ENCODE data around the gene PITX1.
A peak's percentile ranks its signal among the peaks of the same experiment; 100 is the strongest.
"Not testable (repeated sequence)": the region's sequence is repeated elsewhere in the genome, so short reads cannot be mapped to it uniquely, and the experiment has no call there.

The PITX1 gene

DNA sequence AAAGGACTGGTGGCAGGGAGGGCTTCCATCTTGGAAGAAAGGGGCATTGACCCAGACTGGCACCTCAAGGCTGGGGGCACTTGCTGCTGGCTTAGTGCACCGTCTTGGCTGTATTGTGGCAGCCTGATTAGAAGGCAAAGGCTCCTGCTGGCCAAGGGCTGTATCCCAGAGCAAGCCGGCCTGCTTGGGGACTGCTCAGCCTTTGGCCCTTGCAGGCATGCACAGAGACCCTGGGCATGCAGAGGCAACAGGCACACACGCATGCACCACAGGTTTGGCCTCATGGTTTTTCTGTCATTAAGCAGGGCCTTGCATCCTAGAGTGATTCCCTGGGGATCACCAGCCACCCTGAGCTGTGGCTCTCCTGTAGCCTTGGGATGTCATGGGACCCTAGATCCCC lies 29.0 kb downstream of the PITX1 start:
- ChIA-PET CTCF (no interaction called here), POLR2A (no interaction called here)
- Histone ChIP-seq H3K36me3 (ENCODE audit: control insufficient read depth in 4 of 4, insufficient read depth in 4 of 4, low read length in 3 of 4) (no peaks in the 10 kb centered on the region), H3K27me3 (replicated peaks in 2 of 5; ENCODE audit: control insufficient read depth in 4 of 5, insufficient read depth in 5 of 5, low read length in 4 of 5) (peaks cover 0 to 2% (median 0%) of the 10 kb centered on the region in 5 experiments), H3K27ac (ENCODE audit: insufficient read depth in 1 of 2, low read depth in 1 of 2, low read length in 2 of 2, poor library complexity in 1 of 2, severe bottlenecking in 2 of 2) (no peak overlapping the region), H3K4me3 (ENCODE audit: control insufficient read depth in 1 of 7, extremely low read depth in 1 of 7, insufficient read depth in 4 of 7, low read depth in 2 of 7, low read length in 6 of 7) (no peak overlapping the region), H3K9me3 (ENCODE audit: control extremely low read depth in 1 of 5, control insufficient read depth in 4 of 5, insufficient read depth in 2 of 5, low read depth in 1 of 5, low read length in 4 of 5) (no peaks in the 10 kb centered on the region), H3K4me1 (ENCODE audit: control extremely low read depth in 1 of 4, control insufficient read depth in 4 of 4, insufficient read depth in 4 of 4, low read length in 3 of 4) (no peaks in the 10 kb centered on the region)
- no peak for DNase-seq
- WGBS (ENCODE audit: insufficient coverage) = 100% methylated on average over 3 of the region's 3 CpGs

DNA sequence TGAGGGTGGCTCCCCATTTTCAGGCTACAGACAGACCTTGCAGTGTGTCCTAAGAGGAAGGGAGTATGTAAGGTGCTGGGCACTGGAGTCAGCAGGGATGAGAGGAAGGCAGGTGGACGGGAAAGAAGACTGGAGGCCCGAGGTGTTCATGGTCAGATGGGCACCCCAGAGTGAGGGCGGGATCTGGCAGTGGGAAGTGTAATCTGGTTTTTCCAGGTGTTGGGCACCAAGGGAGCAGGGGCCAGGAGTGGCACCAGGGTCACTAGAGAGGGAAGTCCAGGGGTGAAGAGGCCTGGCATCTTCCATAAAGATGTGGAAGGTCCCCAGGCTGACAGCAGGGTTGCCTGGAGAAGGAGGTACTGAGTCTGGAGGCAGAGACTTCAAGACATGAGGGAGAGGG lies 29.7 kb downstream of the PITX1 start:
- no peak overlapping the region for H3K27ac ChIP-seq (ENCODE audit: insufficient read depth in 1 of 2, low read depth in 1 of 2, low read length in 2 of 2, poor library complexity in 1 of 2, severe bottlenecking in 2 of 2)
- peaks cover 0 to 2% (median 0%) of the 10 kb centered on the region in 5 experiments for H3K27me3 ChIP-seq (replicated peaks in 2 of 5; ENCODE audit: control insufficient read depth in 4 of 5, insufficient read depth in 5 of 5, low read length in 4 of 5)
- WGBS (ENCODE audit: insufficient coverage) = 100% methylated on average over 3 of the region's 3 CpGs
- ChIA-PET CTCF (no interaction called here), POLR2A (no interaction called here)
- H3K4me3 ChIP-seq (ENCODE audit: control insufficient read depth in 1 of 7, extremely low read depth in 1 of 7, insufficient read depth in 4 of 7, low read depth in 2 of 7, low read length in 6 of 7) = no peak overlapping the region
- no peaks in the 10 kb centered on the region for H3K9me3 ChIP-seq (ENCODE audit: control extremely low read depth in 1 of 5, control insufficient read depth in 4 of 5, insufficient read depth in 2 of 5, low read depth in 1 of 5, low read length in 4 of 5)
- H3K36me3 ChIP-seq (ENCODE audit: control insufficient read depth in 4 of 4, insufficient read depth in 4 of 4, low read length in 3 of 4) = no peaks in the 10 kb centered on the region
- H3K4me1 ChIP-seq (ENCODE audit: control extremely low read depth in 1 of 4, control insufficient read depth in 4 of 4, insufficient read depth in 4 of 4, low read length in 3 of 4) = no peaks in the 10 kb centered on the region
- DNase-seq = no peak

DNA sequence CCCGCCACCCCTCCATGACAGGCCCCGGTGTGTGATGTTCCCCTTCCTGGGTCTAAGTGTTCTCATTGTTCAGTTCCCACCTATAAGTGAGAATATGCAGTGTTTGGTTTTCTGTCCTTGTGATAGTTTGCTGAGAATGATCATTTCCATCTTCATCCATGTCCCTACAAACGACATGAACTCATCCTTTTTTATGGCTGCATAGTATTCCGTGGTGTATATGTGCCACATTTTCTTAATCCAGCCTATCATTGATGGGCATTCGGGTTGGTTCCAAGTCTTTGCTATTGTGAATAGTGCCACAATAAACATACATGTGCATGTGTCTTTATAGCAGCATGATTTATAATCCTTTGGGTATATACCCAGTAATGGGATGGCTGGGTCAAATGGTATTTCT lies 36.0 kb downstream of the PITX1 start:
- H3K9me3 ChIP-seq (ENCODE audit: control extremely low read depth in 1 of 5, control insufficient read depth in 4 of 5, insufficient read depth in 2 of 5, low read depth in 1 of 5, low read length in 4 of 5); H3K36me3 ChIP-seq (ENCODE audit: control insufficient read depth in 4 of 4, insufficient read depth in 4 of 4, low read length in 3 of 4); DNase-seq; H3K27me3 ChIP-seq (replicated peaks in 2 of 5; ENCODE audit: control insufficient read depth in 4 of 5, insufficient read depth in 5 of 5, low read length in 4 of 5); H3K4me1 ChIP-seq (ENCODE audit: control extremely low read depth in 1 of 4, control insufficient read depth in 4 of 4, insufficient read depth in 4 of 4, low read length in 3 of 4); H3K4me3 ChIP-seq (ENCODE audit: control insufficient read depth in 1 of 7, extremely low read depth in 1 of 7, insufficient read depth in 4 of 7, low read depth in 2 of 7, low read length in 6 of 7); H3K27ac ChIP-seq (ENCODE audit: insufficient read depth in 1 of 2, low read depth in 1 of 2, low read length in 2 of 2, poor library complexity in 1 of 2, severe bottlenecking in 2 of 2); POLR2A ChIA-PET: not testable (repeated sequence)
- CTCF ChIA-PET = interaction anchor here (1.0 kb wide), 1 partner anchor 26 kb away, joined by 3 read pairs; no protein-coding TSS in a partner anchor
- WGBS (ENCODE audit: insufficient coverage) = no CpG with 5 or more reads among the region's 5 CpGs

DNA sequence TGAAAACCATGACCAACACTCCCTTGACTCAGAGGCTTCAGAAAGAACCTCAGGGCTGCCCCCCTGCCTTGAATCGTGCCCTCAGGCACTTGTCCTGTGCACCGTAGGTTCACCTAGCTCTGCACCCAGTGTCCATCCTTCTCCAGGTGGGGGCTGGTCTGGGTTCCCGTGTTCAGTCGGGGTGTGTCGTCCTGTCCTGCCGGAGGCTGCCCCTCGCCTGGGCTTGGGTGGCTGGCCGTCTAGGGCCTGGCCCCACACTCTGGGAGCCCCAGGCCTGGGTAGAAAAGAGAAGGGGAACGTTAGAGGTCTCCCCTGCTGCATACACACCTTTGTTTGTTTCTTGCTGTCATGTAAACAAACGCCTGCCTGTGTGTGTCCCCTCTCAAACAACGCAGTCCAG lies 37.0 kb downstream of the PITX1 start:
- H3K27ac ChIP-seq (ENCODE audit: insufficient read depth in 1 of 2, low read depth in 1 of 2, low read length in 2 of 2, poor library complexity in 1 of 2, severe bottlenecking in 2 of 2) = no peak overlapping the region
- H3K9me3 ChIP-seq (ENCODE audit: control extremely low read depth in 1 of 5, control insufficient read depth in 4 of 5, insufficient read depth in 2 of 5, low read depth in 1 of 5, low read length in 4 of 5) = peaks cover 0 to 2% (median 0%) of the 10 kb centered on the region in 5 experiments
- 94% methylated on average over 4 of the region's 11 CpGs for WGBS (ENCODE audit: insufficient coverage)
- H3K27me3 ChIP-seq (replicated peaks in 2 of 5; ENCODE audit: control insufficient read depth in 4 of 5, insufficient read depth in 5 of 5, low read length in 4 of 5) = peaks cover 0 to 2% (median 0%) of the 10 kb centered on the region in 5 experiments
- H3K36me3 ChIP-seq (ENCODE audit: control insufficient read depth in 4 of 4, insufficient read depth in 4 of 4, low read length in 3 of 4) = no peaks in the 10 kb centered on the region
- ChIA-PET CTCF (no interaction called here), POLR2A (no interaction called here)
- no peak for DNase-seq
- no peak overlapping the region for H3K4me3 ChIP-seq (ENCODE audit: control insufficient read depth in 1 of 7, extremely low read depth in 1 of 7, insufficient read depth in 4 of 7, low read depth in 2 of 7, low read length in 6 of 7)
- H3K4me1 ChIP-seq (ENCODE audit: control extremely low read depth in 1 of 4, control insufficient read depth in 4 of 4, insufficient read depth in 4 of 4, low read length in 3 of 4) = peaks cover 0 to 9% (median 1%) of the 10 kb centered on the region in 4 experiments

DNA sequence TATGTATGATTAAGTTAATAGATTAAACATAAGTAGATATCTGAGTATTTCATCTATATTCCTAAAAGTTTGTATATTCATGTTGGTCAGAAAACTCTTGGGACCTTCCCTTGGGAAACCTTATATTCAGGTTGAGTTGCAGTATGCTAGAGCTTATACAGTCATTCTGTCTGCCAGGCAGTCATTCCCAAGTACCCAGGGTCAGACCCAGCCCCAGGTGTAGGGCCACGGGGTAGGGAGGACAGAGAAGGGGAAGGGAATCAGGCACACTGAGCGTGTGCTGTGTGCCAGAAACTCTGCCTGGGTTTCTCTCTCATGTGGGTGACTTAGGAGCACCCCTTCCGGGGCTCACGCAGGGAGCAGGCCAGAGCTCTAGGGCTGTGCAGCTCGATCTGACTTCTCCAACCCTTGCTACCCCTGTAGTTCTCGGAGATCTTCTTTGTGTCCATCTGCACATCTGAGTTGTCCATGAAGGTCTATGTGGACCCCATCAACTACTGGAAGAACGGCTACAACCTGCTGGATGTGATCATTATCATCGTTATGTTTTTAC lies 38.1 kb downstream of the PITX1 start:
- no peak overlapping the region for H3K4me3 ChIP-seq (ENCODE audit: control insufficient read depth in 1 of 7, extremely low read depth in 1 of 7, insufficient read depth in 4 of 7, low read depth in 2 of 7, low read length in 6 of 7)
- ChIA-PET CTCF (no interaction called here), POLR2A (no interaction called here)
- H3K36me3 ChIP-seq (ENCODE audit: control insufficient read depth in 4 of 4, insufficient read depth in 4 of 4, low read length in 3 of 4) = no peaks in the 10 kb centered on the region
- peaks cover 0 to 2% (median 0%) of the 10 kb centered on the region in 5 experiments for H3K27me3 ChIP-seq (replicated peaks in 2 of 5; ENCODE audit: control insufficient read depth in 4 of 5, insufficient read depth in 5 of 5, low read length in 4 of 5)
- H3K9me3 ChIP-seq (ENCODE audit: control extremely low read depth in 1 of 5, control insufficient read depth in 4 of 5, insufficient read depth in 2 of 5, low read depth in 1 of 5, low read length in 4 of 5) = peaks cover 0 to 4% (median 2%) of the 10 kb centered on the region in 5 experiments
- H3K4me1 ChIP-seq (ENCODE audit: control extremely low read depth in 1 of 4, control insufficient read depth in 4 of 4, insufficient read depth in 4 of 4, low read length in 3 of 4) = peaks cover 0 to 9% (median 1%) of the 10 kb centered on the region in 4 experiments
- no peak for DNase-seq
- 95% methylated on average over 7 of the region's 8 CpGs for WGBS (ENCODE audit: insufficient coverage)
- H3K27ac ChIP-seq (ENCODE audit: insufficient read depth in 1 of 2, low read depth in 1 of 2, low read length in 2 of 2, poor library complexity in 1 of 2, severe bottlenecking in 2 of 2) = no peak overlapping the region

DNA sequence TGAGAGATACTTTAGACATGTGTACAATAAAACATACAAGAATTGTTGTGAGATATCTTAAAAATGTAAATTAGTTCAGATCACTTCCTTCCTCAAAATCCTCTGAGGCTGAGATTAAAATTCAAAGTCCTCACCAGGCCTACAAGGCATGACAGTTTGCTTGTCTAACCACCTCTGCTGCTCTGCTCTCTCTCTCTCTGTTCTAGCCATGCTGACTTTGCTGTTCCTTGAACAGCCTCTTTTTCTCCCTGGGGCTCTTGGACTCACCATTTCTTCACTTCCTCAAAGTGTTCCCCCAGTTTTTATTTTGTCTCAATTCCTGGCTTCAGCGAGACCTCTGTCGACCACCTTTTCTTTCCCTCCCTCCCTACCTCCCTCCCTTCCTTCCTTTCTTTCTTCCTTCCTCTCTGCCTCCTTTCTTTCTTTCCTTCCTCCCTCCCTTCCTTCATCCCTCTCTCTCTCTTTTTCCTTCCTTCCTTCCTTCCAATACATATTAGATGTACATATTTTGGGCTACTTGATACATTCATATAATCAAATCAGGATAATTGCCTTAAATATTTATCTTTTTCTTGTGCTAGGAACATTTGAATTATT lies 39.4 kb downstream of the PITX1 start:
- Histone ChIP-seq H3K4me1 (ENCODE audit: control extremely low read depth in 1 of 4, control insufficient read depth in 4 of 4, insufficient read depth in 4 of 4, low read length in 3 of 4) (peaks cover 0 to 9% (median 1%) of the 10 kb centered on the region in 4 experiments), H3K27me3 (replicated peaks in 2 of 5; ENCODE audit: control insufficient read depth in 4 of 5, insufficient read depth in 5 of 5, low read length in 4 of 5) (peaks cover 0 to 2% (median 0%) of the 10 kb centered on the region in 5 experiments), H3K4me3 (ENCODE audit: control insufficient read depth in 1 of 7, extremely low read depth in 1 of 7, insufficient read depth in 4 of 7, low read depth in 2 of 7, low read length in 6 of 7) (no peak overlapping the region), H3K27ac (ENCODE audit: insufficient read depth in 1 of 2, low read depth in 1 of 2, low read length in 2 of 2, poor library complexity in 1 of 2, severe bottlenecking in 2 of 2) (no peak overlapping the region), H3K9me3 (ENCODE audit: control extremely low read depth in 1 of 5, control insufficient read depth in 4 of 5, insufficient read depth in 2 of 5, low read depth in 1 of 5, low read length in 4 of 5) (peaks cover 0 to 4% (median 2%) of the 10 kb centered on the region in 5 experiments), H3K36me3 (ENCODE audit: control insufficient read depth in 4 of 4, insufficient read depth in 4 of 4, low read length in 3 of 4) (no peaks in the 10 kb centered on the region)
- peak; percentile 15 to 73 (median 66) for DNase-seq
- CTCF ChIA-PET = no interaction called here
- POLR2A ChIA-PET = no interaction called here
- WGBS (ENCODE audit: insufficient coverage) = 63% methylated on average over 2 of the region's 2 CpGs

DNA sequence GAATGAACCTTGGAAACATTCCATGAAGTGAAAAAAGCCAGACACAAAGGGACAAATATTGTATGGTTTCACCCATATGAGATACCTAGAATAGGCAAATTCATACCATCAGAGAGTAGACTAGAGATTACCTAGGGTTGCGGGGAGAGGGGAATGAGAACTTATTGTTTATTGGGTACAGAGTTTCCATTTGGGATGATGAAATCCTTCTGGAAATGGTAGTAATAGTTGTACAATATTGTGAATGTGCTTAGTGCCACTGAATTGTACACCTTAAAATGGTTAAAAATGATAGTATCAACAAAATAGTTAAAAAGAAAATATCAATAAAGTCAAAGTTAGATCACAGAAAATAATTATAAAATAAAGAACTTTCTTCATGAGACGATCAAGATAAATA lies 40.9 kb downstream of the PITX1 start:
- Histone ChIP-seq H3K4me1 (ENCODE audit: control extremely low read depth in 1 of 4, control insufficient read depth in 4 of 4, insufficient read depth in 4 of 4, low read length in 3 of 4) (peaks cover 0 to 9% (median 1%) of the 10 kb centered on the region in 4 experiments), H3K4me3 (ENCODE audit: control insufficient read depth in 1 of 7, extremely low read depth in 1 of 7, insufficient read depth in 4 of 7, low read depth in 2 of 7, low read length in 6 of 7) (no peak overlapping the region), H3K9me3 (ENCODE audit: control extremely low read depth in 1 of 5, control insufficient read depth in 4 of 5, insufficient read depth in 2 of 5, low read depth in 1 of 5, low read length in 4 of 5) (peaks cover 0 to 4% (median 2%) of the 10 kb centered on the region in 5 experiments), H3K27me3 (replicated peaks in 2 of 5; ENCODE audit: control insufficient read depth in 4 of 5, insufficient read depth in 5 of 5, low read length in 4 of 5) (peaks cover 0 to 2% (median 0%) of the 10 kb centered on the region in 5 experiments), H3K36me3 (ENCODE audit: control insufficient read depth in 4 of 4, insufficient read depth in 4 of 4, low read length in 3 of 4) (no peaks in the 10 kb centered on the region), H3K27ac (ENCODE audit: insufficient read depth in 1 of 2, low read depth in 1 of 2, low read length in 2 of 2, poor library complexity in 1 of 2, severe bottlenecking in 2 of 2) (no peak overlapping the region)
- 100% methylated on average over 1 of the region's 2 CpGs for WGBS (ENCODE audit: insufficient coverage)
- DNase-seq = no peak
- POLR2A ChIA-PET = no interaction called here
- CTCF ChIA-PET = no interaction called here

Measured in common myeloid progenitor, CD34-positive (primary cell).